ENCODE results near the gene SLC7A1.

The SLC7A1 gene

GRCh38 chr13:29542381-29542780 lies 53.1 kb downstream of the SLC7A1 start:
- Histone ChIP-seq H3K27ac (ENCODE audit: insufficient read depth, low read depth, low read length, poor library complexity, severe bottlenecking) (no peak overlapping the region), H3K36me3 (ENCODE audit: control insufficient read depth, insufficient read depth, low read length) (no peaks in the 10 kb centered on the region), H3K4me1 (ENCODE audit: control insufficient read depth, insufficient read depth, low read length) (peaks cover 5% of the 10 kb centered on the region), H3K27me3 (ENCODE audit: control insufficient read depth, insufficient read depth, low read length, poor library complexity, severe bottlenecking) (no peaks in the 10 kb centered on the region), H3K9me3 (ENCODE audit: control insufficient read depth, low read length) (no peaks in the 10 kb centered on the region), H3K4me3 (ENCODE audit: insufficient read depth, low read depth, low read length) (no peak overlapping the region)
- 95 to 98% methylated on average over 8 of the region's 8 CpGs for WGBS, 2 experiments

DNA sequence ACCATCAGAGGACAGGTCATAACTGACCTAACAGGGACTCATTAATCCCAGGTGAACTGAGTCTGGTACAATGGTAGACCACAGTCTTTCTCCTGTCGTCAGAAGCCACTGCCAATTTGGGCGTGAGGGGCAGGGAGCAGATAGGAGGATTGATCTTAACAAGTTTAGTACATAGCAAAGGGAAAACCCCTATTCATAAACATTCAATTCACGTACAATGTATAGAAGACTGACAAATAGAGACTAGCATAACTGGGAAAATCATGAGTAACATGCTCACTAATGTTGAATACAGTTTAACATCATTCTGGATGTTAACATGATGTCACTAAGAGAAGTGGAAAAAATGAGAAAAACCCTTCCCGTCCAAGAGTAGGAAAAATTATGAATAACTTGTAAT lies 54.1 kb downstream of the SLC7A1 start:
- no peaks in the 10 kb centered on the region for H3K9me3 ChIP-seq (ENCODE audit: control insufficient read depth, low read length)
- H3K36me3 ChIP-seq (ENCODE audit: control insufficient read depth, insufficient read depth, low read length) = no peaks in the 10 kb centered on the region
- H3K27me3 ChIP-seq (ENCODE audit: control insufficient read depth, insufficient read depth, low read length, poor library complexity, severe bottlenecking) = no peaks in the 10 kb centered on the region
- H3K27ac ChIP-seq (ENCODE audit: insufficient read depth, low read depth, low read length, poor library complexity, severe bottlenecking) = no peak overlapping the region
- no peak overlapping the region for H3K4me3 ChIP-seq (ENCODE audit: insufficient read depth, low read depth, low read length)
- 98 to 100% methylated on average over 3 of the region's 4 CpGs for WGBS, 2 experiments
- peaks cover 5% of the 10 kb centered on the region for H3K4me1 ChIP-seq (ENCODE audit: control insufficient read depth, insufficient read depth, low read length)

DNA sequence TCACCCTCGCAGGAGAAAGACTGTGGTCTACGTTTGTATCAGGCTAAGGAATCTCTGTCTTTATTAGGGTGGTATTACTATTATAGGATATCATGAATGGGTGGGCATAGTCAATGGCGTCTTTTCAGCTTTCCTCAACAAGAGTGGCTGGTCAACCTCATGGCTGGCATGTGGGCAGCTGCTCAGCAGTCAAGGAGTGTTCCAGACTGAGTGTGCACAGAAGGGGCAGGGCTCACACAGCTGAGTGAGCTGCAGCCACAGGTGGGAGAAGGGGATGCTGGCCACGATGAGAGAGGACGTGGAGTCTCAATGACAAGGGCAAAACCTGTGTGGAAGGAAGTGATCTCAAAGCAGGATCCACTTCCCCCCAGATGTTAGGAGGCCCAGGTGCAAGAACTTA lies 54.7 kb downstream of the SLC7A1 start:
- H3K27ac ChIP-seq (ENCODE audit: insufficient read depth, low read depth, low read length, poor library complexity, severe bottlenecking) = no peak overlapping the region
- no peaks in the 10 kb centered on the region for H3K9me3 ChIP-seq (ENCODE audit: control insufficient read depth, low read length)
- H3K36me3 ChIP-seq (ENCODE audit: control insufficient read depth, insufficient read depth, low read length) = no peaks in the 10 kb centered on the region
- no peaks in the 10 kb centered on the region for H3K27me3 ChIP-seq (ENCODE audit: control insufficient read depth, insufficient read depth, low read length, poor library complexity, severe bottlenecking)
- H3K4me3 ChIP-seq (ENCODE audit: insufficient read depth, low read depth, low read length) = no peak overlapping the region
- WGBS, 2 experiments = 92% methylated on average over 5 of the region's 5 CpGs
- H3K4me1 ChIP-seq (ENCODE audit: control insufficient read depth, insufficient read depth, low read length) = peaks cover 5% of the 10 kb centered on the region

GRCh38 chr13:29540334-29540733 lies 55.2 kb downstream of the SLC7A1 start:
- peaks cover 5% of the 10 kb centered on the region for H3K4me1 ChIP-seq (ENCODE audit: control insufficient read depth, insufficient read depth, low read length)
- H3K27ac ChIP-seq (ENCODE audit: insufficient read depth, low read depth, low read length, poor library complexity, severe bottlenecking) = no peak overlapping the region
- WGBS, 2 experiments = 82 to 83% methylated on average over 5 of the region's 5 CpGs
- H3K36me3 ChIP-seq (ENCODE audit: control insufficient read depth, insufficient read depth, low read length) = no peaks in the 10 kb centered on the region
- no peaks in the 10 kb centered on the region for H3K9me3 ChIP-seq (ENCODE audit: control insufficient read depth, low read length)
- no peak overlapping the region for H3K4me3 ChIP-seq (ENCODE audit: insufficient read depth, low read depth, low read length)
- H3K27me3 ChIP-seq (ENCODE audit: control insufficient read depth, insufficient read depth, low read length, poor library complexity, severe bottlenecking) = no peaks in the 10 kb centered on the region

GRCh38 chr13:29539856-29540255 lies 55.6 kb downstream of the SLC7A1 start:
- no peak overlapping the region for H3K27ac ChIP-seq (ENCODE audit: insufficient read depth, low read depth, low read length, poor library complexity, severe bottlenecking)
- no peaks in the 10 kb centered on the region for H3K27me3 ChIP-seq (ENCODE audit: control insufficient read depth, insufficient read depth, low read length, poor library complexity, severe bottlenecking)
- H3K36me3 ChIP-seq (ENCODE audit: control insufficient read depth, insufficient read depth, low read length) = no peaks in the 10 kb centered on the region
- H3K4me3 ChIP-seq (ENCODE audit: insufficient read depth, low read depth, low read length) = no peak overlapping the region
- no peaks in the 10 kb centered on the region for H3K9me3 ChIP-seq (ENCODE audit: control insufficient read depth, low read length)
- WGBS, 2 experiments = 92 to 100% methylated on average over 2 of the region's 2 CpGs
- H3K4me1 ChIP-seq (ENCODE audit: control insufficient read depth, insufficient read depth, low read length) = peaks cover 5% of the 10 kb centered on the region

- no peaks in the 10 kb centered on the region for H3K9me3 ChIP-seq (ENCODE audit: control insufficient read depth, low read length)
- H3K27me3 ChIP-seq (ENCODE audit: control insufficient read depth, insufficient read depth, low read length, poor library complexity, severe bottlenecking) = no peaks in the 10 kb centered on the region
- no peaks in the 10 kb centered on the region for H3K36me3 ChIP-seq (ENCODE audit: control insufficient read depth, insufficient read depth, low read length)
- WGBS, 2 experiments = 86 to 90% methylated on average over 6 of the region's 6 CpGs
- peaks cover 9% of the 10 kb centered on the region for H3K4me1 ChIP-seq (ENCODE audit: control insufficient read depth, insufficient read depth, low read length)
- H3K27ac ChIP-seq (ENCODE audit: insufficient read depth, low read depth, low read length, poor library complexity, severe bottlenecking) = no peak overlapping the region
- no peak overlapping the region for H3K4me3 ChIP-seq (ENCODE audit: insufficient read depth, low read depth, low read length)
Observed at GRCh38 chr13:29538652-29539040, 56.8 kb downstream of the SLC7A1 start.

- H3K36me3 ChIP-seq (ENCODE audit: control insufficient read depth, insufficient read depth, low read length) = no peaks in the 10 kb centered on the region
- WGBS, 2 experiments = 89 to 93% methylated on average over 14 of the region's 14 CpGs
- no peaks in the 10 kb centered on the region for H3K9me3 ChIP-seq (ENCODE audit: control insufficient read depth, low read length)
- H3K27me3 ChIP-seq (ENCODE audit: control insufficient read depth, insufficient read depth, low read length, poor library complexity, severe bottlenecking) = no peaks in the 10 kb centered on the region
- H3K27ac ChIP-seq (ENCODE audit: insufficient read depth, low read depth, low read length, poor library complexity, severe bottlenecking) = no peak overlapping the region
- H3K4me3 ChIP-seq (ENCODE audit: insufficient read depth, low read depth, low read length) = no peak overlapping the region
- H3K4me1 ChIP-seq (ENCODE audit: control insufficient read depth, insufficient read depth, low read length) = peaks cover 9% of the 10 kb centered on the region
Observed at GRCh38 chr13:29537736-29538651, 57.5 kb downstream of the SLC7A1 start.

DNA sequence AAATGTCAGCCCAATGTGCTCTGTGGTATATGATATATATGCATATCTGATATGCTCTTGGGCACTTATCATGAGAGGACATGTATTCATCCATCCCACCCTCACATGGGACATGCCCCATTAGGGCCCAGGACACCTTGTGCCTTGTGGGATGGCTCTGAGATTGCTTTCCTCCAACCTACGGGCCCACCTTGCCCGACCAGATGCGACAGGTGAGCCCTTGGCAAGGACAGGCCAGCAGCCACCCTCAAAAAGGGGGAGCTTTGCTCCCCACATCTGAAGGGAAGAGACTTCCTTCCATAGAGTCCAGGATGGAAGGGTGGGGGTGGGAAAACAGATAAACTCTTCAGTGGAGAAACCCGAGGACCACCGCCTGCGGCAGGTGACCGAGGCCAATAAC lies 58.6 kb downstream of the SLC7A1 start:
- H3K36me3 ChIP-seq (ENCODE audit: control insufficient read depth, insufficient read depth, low read length) = peaks cover 5% of the 10 kb centered on the region
- no peak overlapping the region for H3K27ac ChIP-seq (ENCODE audit: insufficient read depth, low read depth, low read length, poor library complexity, severe bottlenecking)
- H3K27me3 ChIP-seq (ENCODE audit: control insufficient read depth, insufficient read depth, low read length, poor library complexity, severe bottlenecking) = no peaks in the 10 kb centered on the region
- 94 to 96% methylated on average over 7 of the region's 7 CpGs for WGBS, 2 experiments
- no peaks in the 10 kb centered on the region for H3K9me3 ChIP-seq (ENCODE audit: control insufficient read depth, low read length)
- no peak overlapping the region for H3K4me3 ChIP-seq (ENCODE audit: insufficient read depth, low read depth, low read length)
- peaks cover 9% of the 10 kb centered on the region for H3K4me1 ChIP-seq (ENCODE audit: control insufficient read depth, insufficient read depth, low read length)

DNA sequence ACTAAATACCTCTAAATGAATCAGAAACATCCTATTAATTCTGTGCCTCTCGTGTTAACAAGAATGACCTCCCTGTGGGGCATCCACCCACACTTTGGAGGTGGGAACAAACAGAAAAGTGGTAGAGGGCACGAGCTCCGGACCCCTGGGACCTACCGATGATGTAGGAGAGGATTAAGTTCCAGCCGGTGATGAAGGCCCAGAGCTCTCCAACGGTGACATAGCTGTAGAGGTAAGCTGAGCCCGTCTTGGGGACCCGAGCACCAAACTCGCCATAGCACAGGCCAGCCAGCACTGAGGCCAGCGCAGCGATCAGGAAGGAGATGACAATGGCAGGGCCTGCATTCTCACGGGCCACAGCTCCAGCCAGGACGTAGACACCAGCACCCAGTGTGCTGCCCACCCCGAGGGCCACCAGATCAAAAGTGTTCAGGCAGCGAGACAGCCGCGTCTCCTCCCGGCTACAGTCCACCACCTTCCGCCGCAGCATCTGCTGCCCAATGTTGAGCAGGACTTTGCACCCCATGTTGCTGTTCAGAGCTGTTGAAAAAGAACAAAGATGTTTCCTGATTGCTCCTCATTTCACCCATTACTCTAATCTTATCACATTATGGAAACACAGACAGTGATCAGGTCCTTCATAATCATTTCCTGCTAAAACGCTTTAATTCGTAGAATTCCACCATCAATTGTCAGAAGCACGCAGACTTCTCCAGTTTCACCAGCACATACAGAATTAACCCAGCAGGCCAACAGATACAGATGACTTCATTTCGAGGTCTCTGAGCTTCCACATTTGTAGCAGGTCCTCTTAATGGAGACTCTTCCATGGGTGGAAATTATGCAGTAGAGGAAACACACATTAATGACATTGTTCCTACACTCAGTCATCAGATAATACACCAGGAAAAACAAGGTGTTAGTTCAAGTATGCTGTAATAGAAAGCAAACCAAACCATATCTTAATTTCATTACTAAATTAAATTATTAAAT lies 59.5 kb downstream of the SLC7A1 start:
- Histone ChIP-seq H3K4me3 (ENCODE audit: insufficient read depth, low read depth, low read length) (no peak overlapping the region), H3K4me1 (ENCODE audit: control insufficient read depth, insufficient read depth, low read length) (peaks cover 9% of the 10 kb centered on the region), H3K27ac (ENCODE audit: insufficient read depth, low read depth, low read length, poor library complexity, severe bottlenecking) (no peak overlapping the region), H3K27me3 (ENCODE audit: control insufficient read depth, insufficient read depth, low read length, poor library complexity, severe bottlenecking) (no peaks in the 10 kb centered on the region), H3K36me3 (ENCODE audit: control insufficient read depth, insufficient read depth, low read length) (peaks cover 5% of the 10 kb centered on the region), H3K9me3 (ENCODE audit: control insufficient read depth, low read length) (no peaks in the 10 kb centered on the region)
- 92 to 93% methylated on average over 24 of the region's 24 CpGs for WGBS, 2 experiments

- no peak overlapping the region for H3K27ac ChIP-seq (ENCODE audit: insufficient read depth, low read depth, low read length, poor library complexity, severe bottlenecking)
- H3K4me3 ChIP-seq (ENCODE audit: insufficient read depth, low read depth, low read length) = no peak overlapping the region
- no peaks in the 10 kb centered on the region for H3K9me3 ChIP-seq (ENCODE audit: control insufficient read depth, low read length)
- 93 to 95% methylated on average over 4 of the region's 4 CpGs for whole genome bisulfite sequencing, 2 experiments
- H3K36me3 ChIP-seq (ENCODE audit: control insufficient read depth, insufficient read depth, low read length) = peaks cover 5% of the 10 kb centered on the region
- peaks cover 9% of the 10 kb centered on the region for H3K4me1 ChIP-seq (ENCODE audit: control insufficient read depth, insufficient read depth, low read length)
- no peaks in the 10 kb centered on the region for H3K27me3 ChIP-seq (ENCODE audit: control insufficient read depth, insufficient read depth, low read length, poor library complexity, severe bottlenecking)
Observed at GRCh38 chr13:29534083-29534482, 61.4 kb downstream of the SLC7A1 start.
